HG03025 (cell line): Measurements from ENCODE around the gene ARHGEF17.

ENCODE experiments used
- ATAC-seq: cut with Tn5 transposase; IDR thresholded peaks from one replicate; pipeline ENCODE4 v1.9.1; 2021; ENCODE audit warnings: mild to moderate bottlenecking, moderate library complexity; ENCODE audit not compliant: unreplicated experiment, low FRiP score

Gene ARHGEF17

DNA sequence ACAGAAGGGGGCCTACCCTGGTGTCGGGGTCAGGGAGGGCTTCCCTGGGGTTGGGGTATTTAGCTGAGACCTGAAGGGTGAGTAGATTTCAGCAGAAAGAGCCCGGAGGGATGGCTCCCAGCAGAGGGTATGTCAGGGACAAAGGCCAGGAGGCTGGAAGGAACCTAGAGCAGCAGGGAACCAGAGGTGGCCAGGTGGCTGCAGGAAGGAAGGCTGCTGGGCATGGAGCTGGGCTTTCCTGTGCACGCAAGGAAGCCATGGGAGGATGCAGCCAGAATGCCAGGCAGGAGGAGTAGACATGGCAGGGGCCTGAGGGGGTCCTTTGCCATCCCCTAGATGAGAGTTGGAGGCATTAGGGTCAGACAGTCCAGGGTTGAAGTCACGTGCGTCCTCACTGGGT, 40.8 kb downstream of the ARHGEF17 start:
- ATAC-seq: no peak

DNA sequence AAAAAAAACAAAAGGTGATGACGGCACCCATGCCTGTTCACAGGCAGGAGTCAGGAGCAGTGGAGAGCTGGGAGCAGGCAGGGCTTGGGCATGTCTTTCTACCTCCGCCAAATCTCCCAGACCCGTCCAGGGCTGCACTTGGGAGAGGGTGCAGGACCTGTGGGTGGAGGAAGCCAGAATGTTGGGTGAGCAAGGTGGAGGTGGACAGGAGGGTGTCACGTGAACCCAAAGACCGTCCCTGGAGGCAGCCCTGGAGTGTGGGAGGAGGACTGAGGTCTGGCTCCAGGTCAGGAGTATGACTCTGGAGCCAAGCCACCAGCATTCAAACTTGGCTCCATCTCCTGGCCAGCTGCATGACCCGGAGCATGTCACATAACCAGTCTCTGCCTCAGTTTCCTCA, 41.6 kb downstream of the ARHGEF17 start:
- ATAC-seq: no peak

DNA sequence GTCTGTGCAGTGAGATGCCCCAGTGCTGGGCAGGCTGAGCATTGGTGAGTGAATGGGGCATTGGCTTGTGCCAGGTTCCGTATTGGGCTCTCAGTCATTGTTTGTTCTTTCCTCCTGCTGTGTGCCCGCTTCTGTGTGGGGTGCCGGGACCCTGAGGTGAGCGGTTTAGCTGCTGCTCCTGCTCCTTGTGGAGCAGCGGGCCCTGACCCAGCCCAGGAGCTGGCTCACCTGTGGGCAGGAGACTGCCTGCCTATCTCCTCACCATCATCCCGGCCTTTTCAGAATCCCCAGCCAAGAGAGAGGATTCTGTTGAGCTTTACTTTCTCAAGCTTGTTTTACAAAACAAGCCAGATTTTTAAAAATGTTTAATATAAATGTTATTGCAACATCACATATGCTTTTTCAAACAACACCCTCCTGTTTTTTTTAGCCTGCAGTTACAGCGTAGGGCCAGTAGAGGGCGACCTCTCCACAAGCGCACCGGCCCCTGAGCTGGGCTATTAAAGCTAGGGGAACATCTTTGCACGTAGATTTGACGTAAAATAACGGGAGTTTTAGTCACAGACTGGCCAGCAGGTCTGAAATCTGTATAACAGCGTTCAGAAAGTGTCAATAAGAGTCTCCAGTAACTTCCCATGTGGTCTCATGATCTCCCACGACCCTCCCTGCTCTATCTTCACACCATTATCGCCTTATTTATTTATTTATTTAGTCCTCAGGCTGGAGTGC, 43.0 kb downstream of the ARHGEF17 start:
- ATAC-seq: no peak

DNA sequence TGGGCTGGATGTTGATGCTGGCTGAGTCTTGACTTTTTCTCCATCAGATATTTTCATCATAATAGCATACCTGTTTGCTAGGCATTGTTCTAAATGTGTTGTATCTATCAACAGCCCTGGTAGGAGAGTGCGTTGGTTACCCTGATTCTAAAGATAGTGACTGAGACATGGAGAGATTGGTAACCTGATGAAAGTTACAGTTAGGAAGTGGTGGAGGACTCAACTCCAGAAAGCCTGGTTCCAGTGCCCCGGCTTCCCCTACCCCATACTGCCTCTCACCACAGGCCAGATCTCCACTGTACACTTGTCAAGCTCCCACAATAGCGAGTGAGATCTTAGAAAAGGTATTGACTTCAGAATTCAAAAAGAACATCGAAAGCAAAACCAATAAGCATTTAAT, 45.3 kb downstream of the ARHGEF17 start:
- no peak for ATAC-seq

DNA sequence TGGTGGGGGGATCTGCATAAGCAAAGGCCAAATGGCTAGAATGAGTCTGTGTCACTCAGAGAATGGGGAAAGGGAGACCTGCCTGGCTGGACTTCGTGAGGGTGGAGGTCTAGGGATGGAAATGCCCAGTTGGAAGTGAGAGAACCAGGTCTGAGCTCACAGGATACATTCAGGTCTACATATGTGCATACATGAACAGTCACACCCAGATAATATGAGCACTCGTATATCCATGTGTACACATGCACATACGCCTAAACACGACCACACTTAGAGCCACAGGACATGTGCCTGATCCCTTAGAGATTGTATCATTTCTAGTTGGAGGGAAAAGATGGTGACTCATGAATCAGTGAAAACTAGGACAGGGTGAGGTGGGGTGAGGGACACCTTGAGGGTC, 47.0 kb downstream of the ARHGEF17 start:
- no peak for ATAC-seq

DNA sequence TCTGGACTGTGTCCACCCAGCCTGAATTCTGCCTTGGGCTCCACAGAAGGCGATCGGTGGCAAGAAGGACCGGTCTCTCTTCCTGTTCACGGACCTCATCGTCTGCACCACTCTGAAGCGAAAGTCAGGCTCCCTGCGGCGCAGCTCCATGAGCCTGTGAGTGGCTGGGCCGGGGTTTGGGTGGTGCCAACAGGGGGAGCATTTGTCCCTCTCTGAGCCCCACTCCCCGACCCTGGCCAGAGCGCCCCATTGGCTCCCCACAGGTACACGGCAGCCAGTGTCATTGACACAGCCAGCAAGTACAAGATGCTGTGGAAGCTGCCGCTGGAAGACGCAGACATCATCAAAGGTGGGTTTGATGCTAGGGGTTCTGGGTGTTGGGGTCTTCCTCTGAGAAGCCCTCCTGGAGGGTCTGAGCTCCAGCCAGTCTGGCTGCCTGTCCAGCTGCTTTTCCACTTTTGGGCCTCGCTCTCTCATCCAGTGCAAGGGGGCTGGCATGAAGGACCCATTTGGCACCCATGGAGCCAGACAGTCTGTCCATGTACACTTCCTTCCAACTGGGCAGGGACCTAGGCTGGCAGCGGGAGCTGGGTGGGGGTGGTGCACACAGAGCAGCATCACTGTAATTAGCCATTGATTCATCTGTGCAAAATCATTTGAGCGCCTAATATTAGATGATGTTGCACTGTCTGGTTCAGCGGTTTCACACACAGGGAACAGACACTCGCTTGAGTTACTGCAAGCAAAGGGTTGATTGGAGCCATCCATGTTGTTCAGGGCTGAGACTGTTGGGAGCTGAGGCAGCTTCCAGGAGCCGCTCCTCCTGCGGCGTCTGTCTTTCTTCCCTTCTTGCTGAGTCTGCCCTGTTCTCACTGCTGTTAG, 49.1 kb downstream of the ARHGEF17 start:
- ATAC-seq: no peak

DNA sequence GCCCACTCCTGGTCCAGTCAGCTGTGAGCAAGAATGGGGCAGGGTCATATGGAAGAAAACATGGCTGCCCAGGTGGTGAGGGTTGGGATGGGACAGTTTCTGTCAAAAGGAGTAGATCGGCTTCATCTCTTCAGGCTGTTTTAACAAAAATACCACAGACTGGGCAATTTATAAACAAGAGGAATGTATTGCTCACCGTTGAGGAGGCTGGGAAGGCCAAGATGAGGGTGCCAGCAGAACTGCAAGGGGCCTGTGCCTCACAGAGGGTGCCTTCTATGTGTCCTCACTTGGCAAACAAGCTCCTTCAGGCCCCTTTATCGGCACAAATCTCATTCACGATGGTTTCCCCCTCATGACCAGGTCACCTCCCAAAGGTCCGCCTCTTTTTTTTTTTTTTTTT, 50.0 kb downstream of the ARHGEF17 start:
- no peak for ATAC-seq

DNA sequence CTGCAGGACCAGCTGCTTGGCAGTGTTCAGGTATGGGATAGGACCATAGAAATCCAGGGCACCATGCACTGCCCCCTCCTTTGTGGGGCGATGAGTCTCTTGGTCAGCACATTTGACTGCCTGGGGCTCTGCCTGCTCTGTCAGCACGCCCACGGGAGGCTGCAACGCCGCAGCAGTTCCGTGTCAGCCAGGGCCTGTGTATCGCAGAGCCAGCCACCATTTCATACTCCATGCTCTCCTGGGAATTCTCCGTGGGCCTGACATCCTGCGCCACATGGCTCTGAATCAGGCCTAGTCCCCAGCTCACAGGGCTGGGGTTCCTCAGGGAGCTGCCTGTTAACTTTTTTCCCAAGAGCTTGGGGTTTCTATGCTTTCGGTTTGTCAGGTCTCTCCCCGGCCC, 51.3 kb downstream of the ARHGEF17 start:
- ATAC-seq: no peak

DNA sequence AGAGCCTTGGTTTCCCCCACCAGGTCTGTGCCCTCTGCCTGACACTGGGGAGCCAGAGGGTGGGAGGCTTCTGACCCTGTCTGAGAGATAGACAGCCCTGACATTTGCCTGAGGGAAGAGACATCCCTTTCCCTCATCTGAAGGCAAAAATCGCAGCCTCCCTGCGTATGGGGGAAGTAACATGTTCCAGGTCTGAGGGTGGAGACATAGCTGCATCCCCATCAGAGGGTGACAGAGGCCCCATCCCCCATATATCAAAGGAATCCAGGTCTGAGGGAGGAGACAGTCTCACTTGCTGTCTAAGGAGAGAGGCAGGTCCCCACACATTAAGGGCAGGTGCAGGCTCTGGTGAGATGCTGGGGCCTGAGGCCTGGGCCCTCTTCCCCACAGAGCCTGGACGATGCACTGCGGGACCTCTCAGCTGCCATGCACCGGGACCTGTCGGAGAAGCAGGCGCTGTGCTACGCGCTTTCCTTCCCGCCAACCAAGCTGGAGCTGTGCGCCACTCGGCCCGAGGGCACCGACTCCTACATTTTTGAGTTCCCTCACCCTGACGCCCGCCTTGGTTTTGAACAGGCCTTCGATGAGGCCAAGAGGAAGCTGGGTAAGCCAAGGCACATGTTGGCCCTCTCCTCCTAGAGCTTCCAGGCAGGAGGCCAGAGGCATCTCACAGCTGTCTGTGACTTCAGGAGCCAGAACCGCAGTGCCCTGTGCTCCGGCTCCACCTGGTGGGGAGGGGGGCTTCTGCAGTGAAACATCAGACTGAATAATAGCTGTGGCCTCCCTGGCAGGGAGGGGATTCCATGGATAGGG, 52.1 kb downstream of the ARHGEF17 start:
- ATAC-seq: no peak

DNA sequence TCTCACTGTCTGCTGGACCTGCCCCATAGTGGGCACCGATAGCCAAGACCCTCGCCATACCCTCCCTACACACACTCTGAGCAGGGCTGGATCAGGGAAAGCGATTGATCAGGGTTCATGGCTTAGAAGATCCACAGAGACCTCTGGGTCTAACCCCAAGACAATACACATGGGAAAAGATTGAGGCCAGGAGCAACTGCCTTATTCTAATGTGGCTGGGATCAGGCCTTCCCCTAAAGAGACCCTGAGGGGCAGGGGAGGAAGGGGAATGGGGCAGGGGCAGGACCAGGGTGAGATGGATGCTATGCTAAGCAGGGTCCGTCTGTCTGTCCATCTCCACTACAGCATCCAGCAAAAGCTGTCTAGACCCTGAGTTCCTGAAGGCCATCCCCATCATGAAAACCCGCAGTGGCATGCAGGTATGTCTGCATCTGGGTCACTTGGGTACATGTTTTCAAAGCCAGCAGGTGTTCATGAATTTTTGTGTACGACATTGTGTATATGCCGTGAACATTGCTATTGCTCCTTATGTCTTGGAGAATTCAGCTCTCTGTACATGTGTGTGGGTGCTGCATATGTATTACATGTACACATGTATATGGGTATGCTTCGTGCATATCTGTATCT, 52.8 kb downstream of the ARHGEF17 start:
- ATAC-seq: no peak

DNA sequence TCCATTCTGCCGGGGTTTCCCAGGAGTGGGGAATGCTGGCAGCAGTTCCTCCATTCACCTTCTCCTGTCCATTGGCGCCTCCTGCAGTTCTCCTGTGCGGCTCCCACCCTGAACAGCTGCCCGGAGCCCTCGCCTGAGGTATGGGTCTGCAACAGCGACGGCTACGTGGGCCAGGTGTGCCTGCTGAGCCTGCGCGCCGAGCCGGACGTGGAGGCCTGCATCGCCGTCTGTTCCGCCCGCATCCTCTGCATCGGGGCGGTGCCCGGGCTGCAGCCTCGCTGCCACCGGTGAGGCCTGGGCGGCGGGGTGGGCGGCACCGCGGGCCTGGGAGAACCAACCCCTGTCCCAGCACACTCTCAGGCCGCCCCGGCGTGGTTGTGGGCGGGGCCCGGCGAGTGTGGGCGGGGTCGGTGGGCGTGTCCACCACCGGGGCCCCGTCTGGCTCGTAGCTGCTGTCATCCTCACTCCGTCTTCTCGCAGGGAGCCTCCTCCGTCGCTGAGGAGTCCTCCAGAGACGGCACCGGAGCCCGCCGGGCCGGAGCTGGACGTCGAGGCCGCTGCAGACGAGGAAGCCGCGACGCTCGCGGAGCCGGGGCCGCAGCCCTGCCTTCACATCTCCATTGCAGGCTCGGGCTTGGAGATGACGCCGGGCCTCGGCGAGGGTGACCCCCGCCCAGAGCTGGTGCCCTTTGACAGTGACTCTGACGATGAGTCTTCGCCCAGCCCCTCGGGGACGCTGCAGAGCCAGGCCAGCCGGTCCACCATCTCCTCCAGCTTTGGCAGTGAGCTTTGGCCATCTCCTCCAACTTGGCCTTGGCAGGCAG, 54.1 kb downstream of the ARHGEF17 start:
- ATAC-seq: no peak

DNA sequence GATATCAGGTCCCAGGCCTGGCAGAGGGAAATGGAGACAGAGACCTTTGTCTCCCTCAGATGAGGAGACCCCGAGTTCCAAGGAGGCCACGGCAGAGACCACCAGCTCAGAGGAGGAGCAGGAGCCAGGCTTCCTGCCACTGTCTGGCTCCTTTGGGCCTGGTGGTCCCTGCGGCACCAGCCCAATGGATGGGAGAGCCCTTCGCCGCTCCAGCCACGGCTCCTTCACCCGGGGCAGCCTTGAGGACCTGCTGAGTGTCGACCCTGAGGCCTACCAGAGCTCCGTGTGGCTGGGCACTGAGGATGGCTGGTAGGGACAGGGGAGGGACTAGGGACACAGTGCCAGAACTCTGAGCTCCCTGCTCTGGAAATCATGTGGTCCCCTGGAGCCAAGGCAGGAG, 55.1 kb downstream of the ARHGEF17 start:
- ATAC-seq: no peak

DNA sequence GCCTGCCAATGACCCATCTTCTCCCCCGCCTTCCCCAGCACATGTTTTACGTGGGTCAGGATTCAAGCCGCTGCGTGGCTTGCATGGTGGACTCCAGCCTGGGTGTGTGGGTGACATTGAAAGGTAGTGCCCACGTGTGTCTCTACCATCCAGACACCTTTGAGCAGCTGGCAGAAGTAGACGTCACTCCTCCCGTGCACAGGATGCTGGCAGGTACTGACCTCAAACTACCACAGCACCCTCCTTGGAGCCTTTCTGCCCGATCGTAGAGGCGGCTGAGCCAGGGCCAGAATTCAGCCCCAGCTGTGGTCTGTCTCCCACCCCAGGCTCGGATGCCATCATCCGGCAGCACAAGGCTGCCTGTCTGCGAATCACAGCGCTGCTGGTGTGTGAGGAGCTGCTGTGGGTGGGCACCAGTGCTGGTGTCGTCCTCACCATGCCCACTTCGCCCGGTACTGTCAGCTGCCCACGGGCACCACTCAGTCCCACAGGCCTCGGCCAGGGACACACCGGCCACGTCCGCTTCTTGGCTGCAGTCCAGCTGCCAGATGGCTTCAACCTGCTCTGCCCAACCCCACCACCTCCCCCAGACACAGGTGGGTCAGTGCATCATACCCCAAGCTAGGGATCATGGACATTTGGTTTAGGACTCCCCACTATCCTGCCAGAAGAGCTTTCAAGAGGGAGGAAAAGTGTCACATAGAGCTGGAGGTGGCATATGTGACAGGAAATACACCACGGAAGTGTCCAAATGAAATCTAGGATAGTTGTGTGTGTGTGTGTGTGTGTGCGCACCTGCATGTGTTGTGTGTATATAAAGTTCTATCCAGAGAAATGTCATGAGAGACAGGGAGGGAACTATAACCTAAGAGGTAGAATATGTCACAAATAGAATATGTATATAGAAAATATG, 57.5 kb downstream of the ARHGEF17 start:
- no peak for ATAC-seq

DNA sequence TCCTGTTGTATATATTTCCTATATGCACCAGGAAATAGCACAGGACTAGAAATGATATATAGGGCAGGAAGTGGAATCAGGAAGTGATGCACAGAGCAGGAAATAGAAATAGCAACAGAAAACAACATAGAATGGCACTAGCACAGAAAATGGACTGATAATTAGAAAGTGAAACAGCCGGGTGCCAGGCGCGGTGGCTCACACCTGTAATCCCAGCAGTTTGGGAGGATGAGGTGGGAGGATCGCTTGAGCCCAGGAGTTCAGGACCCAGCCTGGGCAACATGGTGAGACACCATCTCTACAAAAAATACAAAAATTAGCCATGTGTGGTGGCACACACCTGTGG, 58.2 kb downstream of the ARHGEF17 start:
- ATAC-seq: no peak

DNA sequence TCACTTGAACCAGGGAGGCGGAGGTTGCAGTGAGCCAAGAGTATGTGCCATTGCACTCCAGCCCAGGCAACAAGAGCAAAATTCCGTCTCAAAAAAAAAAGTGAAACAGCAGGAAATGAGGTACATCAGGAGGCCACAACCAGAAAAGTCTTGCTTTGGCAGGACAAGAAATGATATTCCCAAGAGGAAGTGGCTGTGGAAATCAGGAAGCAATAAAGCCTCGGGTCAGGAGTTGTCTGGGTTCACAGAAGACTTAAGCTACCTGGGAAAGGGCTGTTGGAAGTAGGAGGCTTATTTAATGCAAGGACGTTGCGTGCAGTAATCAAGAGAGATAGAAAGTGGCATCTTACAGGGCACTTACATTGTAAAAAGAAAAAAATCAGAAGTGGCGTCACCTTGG, 58.9 kb downstream of the ARHGEF17 start:
- no peak for ATAC-seq

DNA sequence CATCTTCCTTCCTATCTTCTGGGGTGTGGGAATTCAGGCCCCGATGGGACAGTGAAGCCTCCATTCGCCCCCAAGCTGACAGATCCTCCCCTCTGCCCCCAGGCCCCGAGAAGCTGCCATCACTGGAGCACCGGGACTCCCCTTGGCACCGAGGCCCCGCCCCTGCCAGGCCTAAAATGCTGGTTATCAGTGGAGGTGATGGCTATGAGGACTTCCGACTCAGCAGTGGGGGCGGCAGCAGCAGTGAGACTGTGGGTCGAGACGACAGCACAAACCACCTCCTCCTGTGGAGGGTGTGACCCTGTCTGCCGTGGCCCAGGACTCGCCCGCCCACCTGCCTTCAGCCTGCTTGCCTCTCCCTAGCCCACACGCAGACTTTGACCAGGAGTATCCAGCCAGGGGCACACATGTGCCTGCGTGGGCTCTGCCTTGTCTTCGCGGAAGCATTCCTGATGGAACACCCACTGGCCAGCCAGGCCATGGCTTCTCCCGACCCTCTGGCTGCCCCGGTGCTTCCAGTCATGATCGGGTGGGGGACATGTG, 59.5 kb downstream of the ARHGEF17 start:
- no peak for ATAC-seq

DNA sequence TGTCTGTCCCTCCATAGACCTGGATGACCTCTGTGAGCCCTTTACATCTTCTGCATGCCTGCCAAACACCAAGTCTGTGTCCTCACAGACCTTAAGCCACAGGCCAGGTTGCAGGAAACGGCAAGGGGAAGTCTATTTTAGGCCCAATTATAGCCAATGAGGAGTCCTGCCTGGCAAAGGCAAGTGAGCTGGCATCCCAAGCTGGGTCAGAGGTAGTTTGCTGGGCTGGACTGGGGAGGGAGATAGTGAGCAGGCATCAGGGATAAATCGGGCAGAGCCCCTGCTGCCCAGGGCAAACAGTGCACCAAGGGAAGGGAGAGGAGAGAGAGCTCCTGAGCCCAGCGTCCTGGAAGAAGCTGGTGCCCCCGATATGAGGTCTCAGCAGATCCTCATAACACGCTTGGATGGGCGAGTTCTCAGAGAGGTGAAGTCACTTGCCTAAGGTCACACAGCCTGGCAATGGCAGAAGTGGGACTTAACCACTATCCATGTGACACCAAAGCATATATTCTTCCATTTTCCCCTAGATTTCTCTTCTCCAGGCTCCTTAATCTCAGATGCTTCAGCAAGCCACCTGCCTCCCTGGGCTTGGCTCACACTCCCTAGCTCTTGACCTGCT, 64.4 kb downstream of the ARHGEF17 start:
- ATAC-seq: no peak

DNA sequence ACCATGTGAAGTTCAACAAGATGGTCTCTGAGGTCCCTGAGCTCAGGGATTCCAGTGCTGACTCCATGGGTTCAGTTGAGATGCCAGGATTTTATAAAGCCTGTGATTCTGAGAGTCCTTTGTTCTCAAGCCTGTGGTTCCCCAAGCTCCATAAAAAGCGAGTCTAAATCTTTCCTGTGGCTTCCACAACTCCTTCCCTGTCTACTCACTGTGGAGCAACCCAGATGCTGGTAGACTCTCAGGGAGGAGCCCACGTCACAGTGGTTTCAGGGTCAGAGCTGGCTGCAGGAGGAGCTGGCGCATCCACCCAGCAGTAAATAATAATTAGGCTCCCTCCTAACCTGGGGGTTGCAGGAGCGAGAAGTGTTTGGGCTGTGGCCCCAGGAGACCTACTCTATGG, 66.1 kb downstream of the ARHGEF17 start:
- no peak for ATAC-seq
